Tibial nerve (tissue), 4 donors: ENCODE measurements around the gene MEI4.

ENCODE experiments used
- CTCF ChIP-seq, 5 experiments: fragments of 200-600 bp in 3 of 5; fragments of 450-650 bp in 2 of 5; sonication (generic) in 3 of 5; IDR thresholded peaks; one replicate each; pipeline ENCODE4 v1.5.1; 2016 to 2019; ENCODE audit warnings: antibody characterized with exemption in 5 of 5, mild to moderate bottlenecking in 3 of 5, moderate library complexity in 2 of 5
- EP300 ChIP-seq, 2 donors: sonication (generic); formaldehyde crosslinking; IDR thresholded peaks; one replicate each; pipeline ENCODE4 v1.6.1; 2017; ENCODE audit warnings: antibody characterized with exemption in 2 of 2, mild to moderate bottlenecking in 1 of 2
- POLR2A ChIP-seq, 2 donors: fragments of 450-650 bp; IDR thresholded peaks; one replicate each; pipeline ENCODE4 v1.6.1; 2017; ENCODE audit warnings: antibody characterized with exemption in 2 of 2, mild to moderate bottlenecking in 2 of 2, moderate library complexity in 2 of 2

GRCh38 chr6:77683515-77683914 is 30.7 kb downstream of the MEI4 start:
- TF ChIP-seq CTCF (IDR thresholded peaks at IDR 0.05) = no peak
- TF ChIP-seq POLR2A (IDR thresholded peaks at IDR 0.05) = no peak
- no peak for TF ChIP-seq EP300 (IDR thresholded peaks at IDR 0.05)
